GM12878 (cell line): ENCODE results near the gene EEFSEC. TPM values are rescaled to one million over a fixed set of nuclear protein-coding genes. Genes with fewer than 3 reads are reported as not detected.

ENCODE experiments used
- ATAC-seq: fragments of 200-7000 bp; cut with Tn5 transposase; 3 replicates; pipeline ENCODE4 v1.9.1; 2020; ENCODE audit warnings: mild to moderate bottlenecking, moderate library complexity
- BruUV-seq: library from RNA; stranded (reverse); fragments of 400-500 nt; replicated peaks from 2 replicates; lab custom pipeline; 2021; lab: Mats Ljungman, UMichigan
- CTCF ChIA-PET: fragments of 300-600 bp; sonication (Branson Sonifier 250); formaldehyde crosslinking; extraction: SDS; loops from one replicate; lab custom pipeline; 2021; ENCODE audit warnings: inconsistent platforms; lab: Yijun Ruan, JAX
- POLR2A ChIA-PET: fragments of 350-600 bp; formaldehyde crosslinking; extraction: SDS; loops from one replicate; lab custom pipeline; 2021; ENCODE audit warnings: inconsistent platforms; lab: Charles Lee
- RAD21 ChIA-PET: fragments of 300-600 bp; sonication (Branson Sonifier 250); formaldehyde crosslinking; loops from one replicate; lab custom pipeline; 2023; ENCODE audit warnings: antibody characterized with exemption; ENCODE audit not compliant: unreplicated experiment; lab: Charles Lee
- SMC1A ChIA-PET: fragments of 300-600 bp; sonication (Branson Sonifier 250); formaldehyde crosslinking; loops from one replicate; lab custom pipeline; 2023; ENCODE audit not compliant: unreplicated experiment, uncharacterized antibody; lab: Charles Lee
- DNase-seq: peaks from one replicate; pipeline ENCODE4 v3.0.0-alpha.2; 2011; ENCODE audit warnings: low read depth, low spot score
- FAIRE-seq: peaks from 3 replicates; lab custom pipeline; 2011; peaks lifted over from hg19 to GRCh38; lab: Jason Lieb, UNC
- H2AFZ ChIP-seq: 2 replicates; pipeline ENCODE4 v1.6.0; 2011; ENCODE audit warnings: low read depth, low read length, control low read depth; ENCODE audit not compliant: control insufficient read depth
- H3K27ac ChIP-seq: 2 replicates; pipeline ENCODE4 v1.5.1; 2011; ENCODE audit warnings: control low read depth; ENCODE audit not compliant: control insufficient read depth, insufficient read depth
- H3K27me3 ChIP-seq, 2 experiments: replicated peaks in 1 of 2; 2 replicates each; pipeline versions ENCODE4 v1.6.0 to v1.6.1; 2011; ENCODE audit warnings: low read length in 1 of 2; ENCODE audit not compliant: control insufficient read depth in 2 of 2, insufficient read depth in 2 of 2
- H3K36me3 ChIP-seq, 2 experiments: 2 replicates each; pipeline ENCODE4 v1.5.1; 2011; ENCODE audit warnings: low read length in 1 of 2; ENCODE audit not compliant: control insufficient read depth in 2 of 2, insufficient read depth in 2 of 2
- H3K4me1 ChIP-seq: 2 replicates; pipeline ENCODE4 v1.6.1; 2011; ENCODE audit warnings: mild to moderate bottlenecking, low read length, moderate library complexity, mixed read lengths; ENCODE audit not compliant: control insufficient read depth, insufficient read depth
- H3K4me2 ChIP-seq: 2 replicates; pipeline ENCODE4 v1.6.0; 2011; ENCODE audit warnings: control low read depth; ENCODE audit not compliant: control insufficient read depth, insufficient read depth
- H3K4me3 ChIP-seq: fragments of 200-600 bp; sonication (generic); 2 replicates; pipeline ENCODE4 v1.5.1; 2016
- H3K79me2 ChIP-seq: 2 replicates; pipeline ENCODE4 v1.6.0; 2011; ENCODE audit warnings: low read length; ENCODE audit not compliant: control insufficient read depth, insufficient read depth
- H3K9ac ChIP-seq: 2 replicates; pipeline ENCODE4 v1.8.0; 2011; ENCODE audit warnings: low read length, control low read depth, mixed read lengths; ENCODE audit not compliant: control insufficient read depth, insufficient read depth
- H3K9me3 ChIP-seq: replicated peaks from 3 replicates; pipeline ENCODE4 v1.5.1; 2011; ENCODE audit warnings: mild to moderate bottlenecking, low read length; ENCODE audit not compliant: control insufficient read depth, insufficient read depth
- H4K20me1 ChIP-seq: 2 replicates; pipeline ENCODE4 v1.6.0; 2011; ENCODE audit not compliant: control insufficient read depth, insufficient read depth
- BHLHE40 ChIP-seq, 2 experiments: fragments of 450-650 bp in 1 of 2; IDR thresholded peaks; 2 replicates each; pipeline ENCODE4 v1.6.1; 2011 to 2017; ENCODE audit warnings: low read depth in 2 of 2, borderline replicate concordance in 1 of 2, improper control_type of control experiment in 1 of 2, low read length in 1 of 2, mild to moderate bottlenecking in 1 of 2
- EP300 ChIP-seq, 2 experiments: fragments of 150-350 bp in 1 of 2; IDR thresholded peaks; 2 replicates each; pipeline ENCODE4 v1.6.1; 2011 to 2012; ENCODE audit warnings: low read depth in 2 of 2, low read length in 2 of 2, borderline replicate concordance in 1 of 2, improper control_type of control experiment in 1 of 2, inconsistent platforms in 1 of 2; ENCODE audit not compliant: control insufficient read depth in 1 of 2
- EZH2 ChIP-seq: IDR thresholded peaks from 2 replicates; pipeline ENCODE4 v1.6.1; 2012; ENCODE audit warnings: low read depth, mild to moderate bottlenecking, control low read depth, inconsistent platforms, low read length, borderline replicate concordance; ENCODE audit not compliant: control insufficient read depth
- FOXM1 ChIP-seq: IDR thresholded peaks from 2 replicates; pipeline ENCODE4 v1.6.1; 2012; ENCODE audit warnings: low read depth, mild to moderate bottlenecking, inconsistent platforms, low read length, moderate library complexity
- IKZF2 ChIP-seq, 2 experiments: fragments of 450-650 bp; IDR thresholded peaks; 2 replicates each; pipeline ENCODE4 v1.6.1; 2017; ENCODE audit warnings: mild to moderate bottlenecking in 2 of 2, moderate library complexity in 2 of 2
- MXI1 ChIP-seq: fragments of 150-350 bp; IDR thresholded peaks from 2 replicates; pipeline ENCODE4 v1.6.1; 2011; ENCODE audit warnings: low read depth, mild to moderate bottlenecking, inconsistent platforms, low read length, improper control_type of control experiment
- SUZ12 ChIP-seq: fragments of 200-600 bp; sonication (generic); IDR thresholded peaks from one replicate; pipeline ENCODE4 v1.6.1; 2018; ENCODE audit warnings: antibody characterized with exemption, mild to moderate bottlenecking; ENCODE audit not compliant: unreplicated experiment
- YY1 ChIP-seq: IDR thresholded peaks from 2 replicates; pipeline ENCODE4 v1.6.1; 2011; ENCODE audit warnings: low read depth, mild to moderate bottlenecking, low read length
- ZBED1 ChIP-seq: IDR thresholded peaks from 2 replicates; pipeline ENCODE4 v1.6.1; 2016; ENCODE audit warnings: borderline replicate concordance
- ZNF274 ChIP-seq: IDR thresholded peaks from one replicate; pipeline ENCODE4 v1.8.0; 2011; ENCODE audit not compliant: insufficient read length, insufficient read depth
- WGBS: methylation state at CpG from one replicate; pipeline ENCODE4 v1.1.6; 2016; ENCODE audit warnings: low lambda C conversion rate; ENCODE audit not compliant: insufficient replicate concordance, insufficient coverage; ENCODE audit errors: missing lambda C conversion rate; 5-methylcytosine and 5-hydroxymethylcytosine counted together
- in situ Hi-C: fragments of 300-500 bp; cut with MboI; formaldehyde crosslinking; loops from 9 replicates; pipeline ENCODE4 v1.14.3; 2018; ENCODE audit warnings: mixed read lengths
- intact Hi-C: fragments of 100-400 bp; cut with micrococcal nuclease; formaldehyde crosslinking; loops from one replicate; pipeline ENCODE4 v1.14.2; 2022; ENCODE audit not compliant: unreplicated experiment
- polyA plus RNA-seq, 11 experiments: library from polyadenylated mRNA; depleted of rRNA in 4 of 11; unstranded in 6 of 11; stranded (reverse) in 5 of 11; fragments of >200 nt; fragmentation: Nextera tagmentation in 4 of 11; fragmentation: Illumina TruSeq in 1 of 11; extraction: Ambion mirVana in 4 of 11; extraction: Trizol in 1 of 11; gene quantifications; 1 replicate in 1 of 11; 2 replicates in 10 of 11; pipeline versions ENCODE4 v1.2.1 to v1.2.3, GENCODE V29; 2011 to 2016; ENCODE audit warnings: inconsistent platforms in 2 of 11, missing spikeins in 2 of 11, low read depth in 1 of 11
- total RNA-seq, 4 experiments: library from RNA; depleted of rRNA in 3 of 4; stranded (reverse); fragments of >200 nt in 3 of 4; fragmentation: Illumina TruSeq in 1 of 4; extraction: Trizol in 1 of 4; gene quantifications; 2 replicates each; pipeline versions ENCODE4 v1.2.1 to v1.2.3, GENCODE V29; 2013 to 2021
- TF ChIP-seq, protein P1 (sequence below): fragments of 450-650 bp; conservative IDR thresholded peaks from 2 replicates; pipeline ENCODE4 v1.6.1; 2017; ENCODE audit warnings: mild to moderate bottlenecking, moderate library complexity
- TF ChIP-seq, protein P2 (sequence below): IDR thresholded peaks from 2 replicates; pipeline ENCODE4 v1.6.1; 2011; ENCODE audit warnings: borderline replicate concordance, low read depth, mild to moderate bottlenecking, moderate library complexity, low read length; ENCODE audit not compliant: insufficient read depth, poor library complexity, severe bottlenecking
- TF ChIP-seq, protein P3 (sequence below): fragments of 450-650 bp; IDR thresholded peaks from 2 replicates; pipeline ENCODE4 v1.6.1; 2016; ENCODE audit warnings: mild to moderate bottlenecking
- TF ChIP-seq, protein P4 (sequence below): fragments of 450-650 bp; formaldehyde crosslinking; IDR thresholded peaks from 2 replicates; pipeline ENCODE4 v1.5.0; 2022; ENCODE audit warnings: mild to moderate bottlenecking, missing genetic modification characterization

Gene EEFSEC
- total and polyA plus RNA-seq, 10 of the 15 experiments (the other 5 are each of a cell fraction or from before 2014, with no cell fraction given) = 0.29 to 29.1 (median 16.1) TPM

DNA sequence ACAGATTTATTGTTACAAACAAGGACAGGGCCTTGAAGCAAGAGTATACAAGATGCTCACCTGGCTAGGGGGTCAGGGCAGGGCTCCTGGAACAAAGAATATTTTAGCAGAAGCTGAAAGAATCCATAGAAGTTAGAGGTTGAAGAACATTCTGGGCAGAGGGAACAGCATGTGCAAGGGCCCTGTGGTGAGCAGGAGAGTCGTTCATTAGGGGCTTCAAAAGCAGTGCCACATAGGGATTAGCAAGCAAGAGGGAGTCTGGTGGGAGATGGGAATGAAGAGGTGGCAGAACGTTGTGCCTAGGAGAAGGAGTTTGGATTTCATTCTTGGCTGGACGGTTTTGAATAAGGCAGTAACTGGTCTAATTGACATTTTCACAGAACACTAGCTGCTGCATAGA is 290.5 kb downstream of the EEFSEC start:
- no peaks in the 10 kb centered on the region; the same call in 2 of the 3 replicates for H3K9me3 ChIP-seq
- SMC1A ChIA-PET = no interaction called here
- no peaks in the 10 kb centered on the region for H3K79me2 ChIP-seq
- H3K4me2 ChIP-seq = no peak overlapping the region
- BruUV-seq = no TSS peak
- CTCF ChIA-PET = no interaction called here
- peaks cover 12% of the 10 kb centered on the region for H3K4me1 ChIP-seq
- TF ChIP-seq ZBED1 = no peak
- no peak for TF ChIP-seq BHLHE40 (IDR thresholded peaks at IDR 0.05; ENCODE audit: borderline replicate concordance in 1 of 2, low read depth in 2 of 2, low read length in 1 of 2)
- TF ChIP-seq EZH2 = no peak
- no peak for TF ChIP-seq SUZ12
- no peak for TF ChIP-seq ZNF274
- TF ChIP-seq, protein P1, sequence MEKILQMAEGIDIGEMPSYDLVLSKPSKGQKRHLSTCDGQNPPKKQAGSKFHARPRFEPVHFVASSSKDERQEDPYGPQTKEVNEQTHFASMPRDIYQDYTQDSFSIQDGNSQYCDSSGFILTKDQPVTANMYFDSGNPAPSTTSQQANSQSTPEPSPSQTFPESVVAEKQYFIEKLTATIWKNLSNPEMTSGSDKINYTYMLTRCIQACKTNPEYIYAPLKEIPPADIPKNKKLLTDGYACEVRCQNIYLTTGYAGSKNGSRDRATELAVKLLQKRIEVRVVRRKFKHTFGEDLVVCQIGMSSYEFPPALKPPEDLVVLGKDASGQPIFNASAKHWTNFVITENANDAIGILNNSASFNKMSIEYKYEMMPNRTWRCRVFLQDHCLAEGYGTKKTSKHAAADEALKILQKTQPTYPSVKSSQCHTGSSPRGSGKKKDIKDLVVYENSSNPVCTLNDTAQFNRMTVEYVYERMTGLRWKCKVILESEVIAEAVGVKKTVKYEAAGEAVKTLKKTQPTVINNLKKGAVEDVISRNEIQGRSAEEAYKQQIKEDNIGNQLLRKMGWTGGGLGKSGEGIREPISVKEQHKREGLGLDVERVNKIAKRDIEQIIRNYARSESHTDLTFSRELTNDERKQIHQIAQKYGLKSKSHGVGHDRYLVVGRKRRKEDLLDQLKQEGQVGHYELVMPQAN = no peak
- TF ChIP-seq EP300 (IDR thresholded peaks at IDR 0.05; ENCODE audit: borderline replicate concordance in 1 of 2, control insufficient read depth in 1 of 2, low read depth in 2 of 2, low read length in 2 of 2) = no peak
- TF ChIP-seq, protein P2, sequence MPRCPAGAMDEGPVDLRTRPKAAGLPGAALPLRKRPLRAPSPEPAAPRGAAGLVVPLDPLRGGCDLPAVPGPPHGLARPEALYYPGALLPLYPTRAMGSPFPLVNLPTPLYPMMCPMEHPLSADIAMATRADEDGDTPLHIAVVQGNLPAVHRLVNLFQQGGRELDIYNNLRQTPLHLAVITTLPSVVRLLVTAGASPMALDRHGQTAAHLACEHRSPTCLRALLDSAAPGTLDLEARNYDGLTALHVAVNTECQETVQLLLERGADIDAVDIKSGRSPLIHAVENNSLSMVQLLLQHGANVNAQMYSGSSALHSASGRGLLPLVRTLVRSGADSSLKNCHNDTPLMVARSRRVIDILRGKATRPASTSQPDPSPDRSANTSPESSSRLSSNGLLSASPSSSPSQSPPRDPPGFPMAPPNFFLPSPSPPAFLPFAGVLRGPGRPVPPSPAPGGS = no peak
- TF ChIP-seq, protein P3, sequence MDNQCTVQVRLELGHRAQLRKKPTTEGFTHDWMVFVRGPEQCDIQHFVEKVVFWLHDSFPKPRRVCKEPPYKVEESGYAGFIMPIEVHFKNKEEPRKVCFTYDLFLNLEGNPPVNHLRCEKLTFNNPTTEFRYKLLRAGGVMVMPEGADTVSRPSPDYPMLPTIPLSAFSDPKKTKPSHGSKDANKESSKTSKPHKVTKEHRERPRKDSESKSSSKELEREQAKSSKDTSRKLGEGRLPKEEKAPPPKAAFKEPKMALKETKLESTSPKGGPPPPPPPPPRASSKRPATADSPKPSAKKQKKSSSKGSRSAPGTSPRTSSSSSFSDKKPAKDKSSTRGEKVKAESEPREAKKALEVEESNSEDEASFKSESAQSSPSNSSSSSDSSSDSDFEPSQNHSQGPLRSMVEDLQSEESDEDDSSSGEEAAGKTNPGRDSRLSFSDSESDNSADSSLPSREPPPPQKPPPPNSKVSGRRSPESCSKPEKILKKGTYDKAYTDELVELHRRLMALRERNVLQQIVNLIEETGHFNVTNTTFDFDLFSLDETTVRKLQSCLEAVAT = no peak
- TF ChIP-seq IKZF2 (IDR thresholded peaks at IDR 0.05) = no peak
- no peak for TF ChIP-seq FOXM1
- TF ChIP-seq, protein P4, sequence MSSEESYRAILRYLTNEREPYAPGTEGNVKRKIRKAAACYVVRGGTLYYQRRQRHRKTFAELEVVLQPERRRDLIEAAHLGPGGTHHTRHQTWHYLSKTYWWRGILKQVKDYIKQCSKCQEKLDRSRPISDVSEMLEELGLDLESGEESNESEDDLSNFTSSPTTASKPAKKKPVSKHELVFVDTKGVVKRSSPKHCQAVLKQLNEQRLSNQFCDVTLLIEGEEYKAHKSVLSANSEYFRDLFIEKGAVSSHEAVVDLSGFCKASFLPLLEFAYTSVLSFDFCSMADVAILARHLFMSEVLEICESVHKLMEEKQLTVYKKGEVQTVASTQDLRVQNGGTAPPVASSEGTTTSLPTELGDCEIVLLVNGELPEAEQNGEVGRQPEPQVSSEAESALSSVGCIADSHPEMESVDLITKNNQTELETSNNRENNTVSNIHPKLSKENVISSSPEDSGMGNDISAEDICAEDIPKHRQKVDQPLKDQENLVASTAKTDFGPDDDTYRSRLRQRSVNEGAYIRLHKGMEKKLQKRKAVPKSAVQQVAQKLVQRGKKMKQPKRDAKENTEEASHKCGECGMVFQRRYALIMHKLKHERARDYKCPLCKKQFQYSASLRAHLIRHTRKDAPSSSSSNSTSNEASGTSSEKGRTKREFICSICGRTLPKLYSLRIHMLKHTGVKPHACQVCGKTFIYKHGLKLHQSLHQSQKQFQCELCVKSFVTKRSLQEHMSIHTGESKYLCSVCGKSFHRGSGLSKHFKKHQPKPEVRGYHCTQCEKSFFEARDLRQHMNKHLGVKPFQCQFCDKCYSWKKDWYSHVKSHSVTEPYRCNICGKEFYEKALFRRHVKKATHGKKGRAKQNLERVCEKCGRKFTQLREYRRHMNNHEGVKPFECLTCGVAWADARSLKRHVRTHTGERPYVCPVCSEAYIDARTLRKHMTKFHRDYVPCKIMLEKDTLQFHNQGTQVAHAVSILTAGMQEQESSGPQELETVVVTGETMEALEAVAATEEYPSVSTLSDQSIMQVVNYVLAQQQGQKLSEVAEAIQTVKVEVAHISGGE = no peak
- TF ChIP-seq MXI1 = no peak
- TF ChIP-seq YY1 = no peak
- TF ChIP-seq, all 136 proteins: peak for 0
- Histone ChIP-seq H4K20me1 (no peaks in the 10 kb centered on the region; the same call in 1 of the 2 replicates), H3K4me3 (no peak overlapping the region), H2AFZ (no peak overlapping the region), H3K36me3 (no peaks in the 10 kb centered on the region), H3K9ac (no peak overlapping the region), H3K27ac (no peak overlapping the region), H3K27me3 (peaks cover 3 to 7% of the 10 kb centered on the region in 2 experiments; a peak in 3 of 4 replicates)
- DNase-seq (no peak), FAIRE-seq (no peak), ATAC-seq (no peak)
- ChIA-PET RAD21 (no interaction called here), POLR2A (no interaction called here)
- WGBS = 0% methylated on average over 3 of the region's 3 CpGs
- intact Hi-C loops = no loop called here
- in situ Hi-C loops = no loop called here
